HCT116 (cell line): ENCODE results near the gene SLC36A2.

Experiments used
- CBX3 ChIP-seq: IDR thresholded peaks from 2 replicates; pipeline ENCODE4 v1.6.1; 2012; ENCODE audit warnings: low read depth
- ELF1 ChIP-seq: IDR thresholded peaks from 2 replicates; pipeline ENCODE4 v1.6.1; 2012; ENCODE audit warnings: low read depth, borderline replicate concordance
- EZH2 ChIP-seq: fragments of 200-600 bp; sonication (generic); IDR thresholded peaks from 2 replicates; pipeline ENCODE4 v1.6.1; 2017; ENCODE audit warnings: antibody characterized with exemption, mixed run types
- POLR2A ChIP-seq: IDR thresholded peaks from 2 replicates; pipeline ENCODE4 v1.7.0; 2011; ENCODE audit warnings: borderline replicate concordance; ENCODE audit not compliant: insufficient read depth, insufficient read length; ENCODE audit errors: extremely low read depth
- POLR2AphosphoS5 ChIP-seq: IDR thresholded peaks from 2 replicates; pipeline ENCODE4 v1.6.1; 2011; ENCODE audit warnings: mild to moderate bottlenecking, low read depth, low read length, moderate library complexity
- RAD21 ChIP-seq: IDR thresholded peaks from 2 replicates; pipeline ENCODE4 v1.6.1; 2012; ENCODE audit warnings: low read depth, mild to moderate bottlenecking
- SRF ChIP-seq: IDR thresholded peaks from 2 replicates; pipeline ENCODE4 v1.6.1; 2012; ENCODE audit warnings: low read depth
- ZFX ChIP-seq: fragments of 450-650 bp; IDR thresholded peaks from 2 replicates; pipeline ENCODE4 v1.6.1; 2017
- ZNF274 ChIP-seq: fragments of 200-500 bp; sonication (Bioruptor generic); IDR thresholded peaks from 2 replicates; pipeline ENCODE4 v1.6.1; 2014; ENCODE audit warnings: mild to moderate bottlenecking, low read depth, low read length, inconsistent platforms
- TF ChIP-seq, protein P1 (sequence below), 3 experiments: fragments of 200-600 bp in 1 of 3; sonication (generic) in 1 of 3; IDR thresholded peaks in 2 of 3; conservative IDR thresholded peaks in 1 of 3; 2 replicates each; pipeline ENCODE4 v1.5.1; 2012 to 2017; ENCODE audit warnings: low read depth in 2 of 3, low read length in 2 of 3, antibody characterized with exemption in 1 of 3, borderline replicate concordance in 1 of 3, control low read depth in 1 of 3, mild to moderate bottlenecking in 1 of 3, mixed read lengths in 1 of 3, mixed run types in 1 of 3, moderate library complexity in 1 of 3; ENCODE audit not compliant: insufficient read depth in 1 of 3

DNA sequence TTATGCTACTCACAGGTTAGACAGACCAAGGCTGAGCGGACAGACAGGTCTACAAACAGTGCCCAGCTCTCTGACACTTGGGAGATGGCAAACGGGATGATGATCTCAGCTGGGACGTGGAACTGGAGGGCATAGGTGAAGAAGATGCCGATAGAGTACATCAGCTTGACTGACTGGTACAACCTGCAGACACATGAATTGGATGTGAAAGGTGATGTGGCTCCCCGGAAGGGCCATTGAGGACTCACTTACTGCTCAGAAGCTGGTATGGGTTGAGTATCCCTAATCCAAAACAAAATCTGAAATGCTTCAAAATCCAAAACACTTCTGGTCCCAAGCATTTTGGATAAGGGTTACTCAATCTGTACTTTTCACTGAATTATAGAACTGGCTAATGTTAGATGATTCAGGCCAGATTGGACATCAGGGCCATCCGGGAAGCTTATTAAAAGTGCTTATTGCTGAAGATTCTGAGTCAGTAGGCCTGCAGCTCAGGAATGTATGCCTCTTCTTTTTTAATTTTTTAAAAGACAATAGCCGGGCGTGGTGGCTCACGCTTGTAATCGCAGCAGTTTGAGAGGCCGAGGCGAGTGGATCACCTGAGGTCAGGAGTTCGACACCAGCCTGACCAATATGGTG lies 66.2 kb downstream of the SLC36A2 start:
- TF ChIP-seq, protein P1, sequence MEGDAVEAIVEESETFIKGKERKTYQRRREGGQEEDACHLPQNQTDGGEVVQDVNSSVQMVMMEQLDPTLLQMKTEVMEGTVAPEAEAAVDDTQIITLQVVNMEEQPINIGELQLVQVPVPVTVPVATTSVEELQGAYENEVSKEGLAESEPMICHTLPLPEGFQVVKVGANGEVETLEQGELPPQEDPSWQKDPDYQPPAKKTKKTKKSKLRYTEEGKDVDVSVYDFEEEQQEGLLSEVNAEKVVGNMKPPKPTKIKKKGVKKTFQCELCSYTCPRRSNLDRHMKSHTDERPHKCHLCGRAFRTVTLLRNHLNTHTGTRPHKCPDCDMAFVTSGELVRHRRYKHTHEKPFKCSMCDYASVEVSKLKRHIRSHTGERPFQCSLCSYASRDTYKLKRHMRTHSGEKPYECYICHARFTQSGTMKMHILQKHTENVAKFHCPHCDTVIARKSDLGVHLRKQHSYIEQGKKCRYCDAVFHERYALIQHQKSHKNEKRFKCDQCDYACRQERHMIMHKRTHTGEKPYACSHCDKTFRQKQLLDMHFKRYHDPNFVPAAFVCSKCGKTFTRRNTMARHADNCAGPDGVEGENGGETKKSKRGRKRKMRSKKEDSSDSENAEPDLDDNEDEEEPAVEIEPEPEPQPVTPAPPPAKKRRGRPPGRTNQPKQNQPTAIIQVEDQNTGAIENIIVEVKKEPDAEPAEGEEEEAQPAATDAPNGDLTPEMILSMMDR (IDR thresholded peaks at IDR 0.05 in 2 of 3, conservative IDR thresholded peaks at IDR 0.05 in 1 of 3; ENCODE audit: borderline replicate concordance in 1 of 3, insufficient read depth in 1 of 3, low read depth in 2 of 3, low read length in 2 of 3) = no peak
- TF ChIP-seq ZFX (no peak), POLR2AphosphoS5 (no peak), POLR2A (no peak), ELF1 (no peak), CBX3 (no peak), RAD21 (no peak), SRF (no peak), EZH2 (no peak), ZNF274 (no peak)
